ENCODE data around the gene GLIPR2. TPM values are rescaled to one million over a fixed set of nuclear protein-coding genes. Genes with fewer than 3 reads are reported as not detected.
"Not testable (repeated sequence)": the region's sequence is repeated elsewhere in the genome, so short reads cannot be mapped to it uniquely, and the experiment has no call there.

Gene GLIPR2
- total RNA-seq, 4 donors from 2014 or later = 13.6 to 71.1 (median 42.2) TPM

- no peak for TF ChIP-seq CTCF (IDR thresholded peaks at IDR 0.05)
- no peak for ATAC-seq (ENCODE audit: low FRiP score)
- DNase-seq (ENCODE audit: low spot score) = no peak
Observed at GRCh38 chr9:36129139-36129538, 7.4 kb upstream of the GLIPR2 start.

- ATAC-seq (ENCODE audit: low FRiP score) = not testable (repeated sequence)
Observed at GRCh38 chr9:36131666-36132065, 4.9 kb upstream of the GLIPR2 start.

GRCh38 chr9:36132086-36132485 lies 4.4 kb upstream of the GLIPR2 start:
- no peak for ATAC-seq (ENCODE audit: low FRiP score)
- TF ChIP-seq CTCF (IDR thresholded peaks at IDR 0.05) = no peak
- DNase-seq (ENCODE audit: low spot score) = no peak

More at GRCh38 chr9:36131666-36132065, 4.9 kb upstream of the GLIPR2 start:
- not testable (repeated sequence) for DNase-seq (ENCODE audit: low spot score)

- no peak for TF ChIP-seq CTCF (IDR thresholded peaks at IDR 0.05)
- DNase-seq (ENCODE audit: low spot score) (no peak), ATAC-seq (ENCODE audit: low FRiP score) (no peak)
Observed at GRCh38 chr9:36134761-36135505, 1.6 kb upstream of the GLIPR2 start.

GRCh38 chr9:36135741-36136271 lies 727 bp upstream of the GLIPR2 start:
- TF ChIP-seq CTCF (IDR thresholded peaks at IDR 0.05) = no peak
- ATAC-seq (ENCODE audit: low FRiP score) = peak; percentile 52
- DNase-seq (ENCODE audit: low spot score) = no peak

GRCh38 chr9:36136894-36137391 lies 410 bp downstream of the GLIPR2 start:
- peak; percentile 35 for ATAC-seq (ENCODE audit: low FRiP score)
- no peak for TF ChIP-seq CTCF (IDR thresholded peaks at IDR 0.05)
- DNase-seq (ENCODE audit: low spot score) = no peak

GRCh38 chr9:36137392-36138004 lies 965 bp downstream of the GLIPR2 start:
- peak; percentile 8 for ATAC-seq (ENCODE audit: low FRiP score)
- TF ChIP-seq CTCF (IDR thresholded peaks at IDR 0.05) = no peak
- no peak for DNase-seq (ENCODE audit: low spot score)

Measured in omental fat pad (tissue), 4 donors.